HCT116 (cell line): ENCODE results near the gene GNB1.

ENCODE experiments used
- CBX3 ChIP-seq: IDR thresholded peaks from 2 replicates; pipeline ENCODE4 v1.6.1; 2012; ENCODE audit warnings: low read depth
- EGR1 ChIP-seq: IDR thresholded peaks from 2 replicates; pipeline ENCODE4 v1.6.1; 2012; ENCODE audit warnings: low read depth
- EZH2 ChIP-seq: fragments of 200-600 bp; sonication (generic); IDR thresholded peaks from 2 replicates; pipeline ENCODE4 v1.6.1; 2017; ENCODE audit warnings: antibody characterized with exemption, mixed run types
- JUND ChIP-seq: IDR thresholded peaks from 2 replicates; pipeline ENCODE4 v1.6.1; 2012
- POLR2A ChIP-seq: IDR thresholded peaks from 2 replicates; pipeline ENCODE4 v1.7.0; 2011; ENCODE audit warnings: borderline replicate concordance; ENCODE audit not compliant: insufficient read depth, insufficient read length; ENCODE audit errors: extremely low read depth
- TF ChIP-seq, protein P1 (sequence below), 3 experiments: fragments of 200-600 bp in 1 of 3; sonication (generic) in 1 of 3; IDR thresholded peaks in 2 of 3; conservative IDR thresholded peaks in 1 of 3; 2 replicates each; pipeline ENCODE4 v1.5.1; 2012 to 2017; ENCODE audit warnings: low read depth in 2 of 3, low read length in 2 of 3, antibody characterized with exemption in 1 of 3, borderline replicate concordance in 1 of 3, control low read depth in 1 of 3, mild to moderate bottlenecking in 1 of 3, mixed read lengths in 1 of 3, mixed run types in 1 of 3, moderate library complexity in 1 of 3; ENCODE audit not compliant: insufficient read depth in 1 of 3
- TF ChIP-seq, protein P2 (sequence below): IDR thresholded peaks from 2 replicates; pipeline ENCODE4 v1.6.1; 2012; ENCODE audit warnings: low read depth

- TF ChIP-seq, protein P1, sequence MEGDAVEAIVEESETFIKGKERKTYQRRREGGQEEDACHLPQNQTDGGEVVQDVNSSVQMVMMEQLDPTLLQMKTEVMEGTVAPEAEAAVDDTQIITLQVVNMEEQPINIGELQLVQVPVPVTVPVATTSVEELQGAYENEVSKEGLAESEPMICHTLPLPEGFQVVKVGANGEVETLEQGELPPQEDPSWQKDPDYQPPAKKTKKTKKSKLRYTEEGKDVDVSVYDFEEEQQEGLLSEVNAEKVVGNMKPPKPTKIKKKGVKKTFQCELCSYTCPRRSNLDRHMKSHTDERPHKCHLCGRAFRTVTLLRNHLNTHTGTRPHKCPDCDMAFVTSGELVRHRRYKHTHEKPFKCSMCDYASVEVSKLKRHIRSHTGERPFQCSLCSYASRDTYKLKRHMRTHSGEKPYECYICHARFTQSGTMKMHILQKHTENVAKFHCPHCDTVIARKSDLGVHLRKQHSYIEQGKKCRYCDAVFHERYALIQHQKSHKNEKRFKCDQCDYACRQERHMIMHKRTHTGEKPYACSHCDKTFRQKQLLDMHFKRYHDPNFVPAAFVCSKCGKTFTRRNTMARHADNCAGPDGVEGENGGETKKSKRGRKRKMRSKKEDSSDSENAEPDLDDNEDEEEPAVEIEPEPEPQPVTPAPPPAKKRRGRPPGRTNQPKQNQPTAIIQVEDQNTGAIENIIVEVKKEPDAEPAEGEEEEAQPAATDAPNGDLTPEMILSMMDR (IDR thresholded peaks at IDR 0.05 in 2 of 3, conservative IDR thresholded peaks at IDR 0.05 in 1 of 3; ENCODE audit: borderline replicate concordance in 1 of 3, insufficient read depth in 1 of 3, low read depth in 2 of 3, low read length in 2 of 3) = no peak
- no peak for TF ChIP-seq EZH2
- TF ChIP-seq, protein P2, sequence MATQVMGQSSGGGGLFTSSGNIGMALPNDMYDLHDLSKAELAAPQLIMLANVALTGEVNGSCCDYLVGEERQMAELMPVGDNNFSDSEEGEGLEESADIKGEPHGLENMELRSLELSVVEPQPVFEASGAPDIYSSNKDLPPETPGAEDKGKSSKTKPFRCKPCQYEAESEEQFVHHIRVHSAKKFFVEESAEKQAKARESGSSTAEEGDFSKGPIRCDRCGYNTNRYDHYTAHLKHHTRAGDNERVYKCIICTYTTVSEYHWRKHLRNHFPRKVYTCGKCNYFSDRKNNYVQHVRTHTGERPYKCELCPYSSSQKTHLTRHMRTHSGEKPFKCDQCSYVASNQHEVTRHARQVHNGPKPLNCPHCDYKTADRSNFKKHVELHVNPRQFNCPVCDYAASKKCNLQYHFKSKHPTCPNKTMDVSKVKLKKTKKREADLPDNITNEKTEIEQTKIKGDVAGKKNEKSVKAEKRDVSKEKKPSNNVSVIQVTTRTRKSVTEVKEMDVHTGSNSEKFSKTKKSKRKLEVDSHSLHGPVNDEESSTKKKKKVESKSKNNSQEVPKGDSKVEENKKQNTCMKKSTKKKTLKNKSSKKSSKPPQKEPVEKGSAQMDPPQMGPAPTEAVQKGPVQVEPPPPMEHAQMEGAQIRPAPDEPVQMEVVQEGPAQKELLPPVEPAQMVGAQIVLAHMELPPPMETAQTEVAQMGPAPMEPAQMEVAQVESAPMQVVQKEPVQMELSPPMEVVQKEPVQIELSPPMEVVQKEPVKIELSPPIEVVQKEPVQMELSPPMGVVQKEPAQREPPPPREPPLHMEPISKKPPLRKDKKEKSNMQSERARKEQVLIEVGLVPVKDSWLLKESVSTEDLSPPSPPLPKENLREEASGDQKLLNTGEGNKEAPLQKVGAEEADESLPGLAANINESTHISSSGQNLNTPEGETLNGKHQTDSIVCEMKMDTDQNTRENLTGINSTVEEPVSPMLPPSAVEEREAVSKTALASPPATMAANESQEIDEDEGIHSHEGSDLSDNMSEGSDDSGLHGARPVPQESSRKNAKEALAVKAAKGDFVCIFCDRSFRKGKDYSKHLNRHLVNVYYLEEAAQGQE = no peak
- TF ChIP-seq EGR1 = no peak
- TF ChIP-seq CBX3 = no peak
- TF ChIP-seq JUND = no peak
- no peak for TF ChIP-seq POLR2A
Observed at GRCh38 chr1:1793481-1794244, 97.2 kb downstream of the GNB1 start.
